ENCODE results near the gene ZBTB40. TPM values are rescaled to one million over a fixed set of nuclear protein-coding genes. Genes with fewer than 3 reads are reported as not detected.

Gene ZBTB40
- total and polyA plus RNA-seq, 9 of the 15 experiments (the other 6 are each of a cell fraction or from before 2014, with no cell fraction given): 2.6 to 26.0 (median 18.8) TPM

GRCh38 chr1:22537441-22538139, 85.9 kb downstream of the ZBTB40 start (continued):
- peak; percentile 42; the same call in 1 of the 2 replicates for TF ChIP-seq PKNOX1 (IDR thresholded peaks at IDR 0.05)
- TF ChIP-seq ZNF212 (CRISPR knock-in tag; IDR thresholded peaks at IDR 0.05): no peak

- H3K27ac ChIP-seq (ENCODE audit: extremely low read depth, low read depth, low read length): no peak overlapping the region
- peaks cover 9 to 61% of the 10 kb centered on the region in 2 experiments; a peak in 4 of 5 replicates for H3K27me3 ChIP-seq (ENCODE audit: control insufficient read depth in 2 of 2, insufficient read depth in 2 of 2, low read length in 2 of 2)
- peaks cover 7 to 11% of the 10 kb centered on the region in 2 experiments; a peak in 2 of 5 replicates for H3K4me1 ChIP-seq (replicated peaks in 1 of 2; ENCODE audit: control insufficient read depth in 2 of 2, insufficient read depth in 2 of 2, low read length in 2 of 2)
- H3K9me1 ChIP-seq (ENCODE audit: control insufficient read depth, insufficient read depth, low read length): no peaks in the 10 kb centered on the region
- no peak overlapping the region for H3K4me2 ChIP-seq (ENCODE audit: insufficient read depth, low read length)
- H3K9ac ChIP-seq (ENCODE audit: insufficient read depth in 1 of 2, low read depth in 2 of 2, low read length in 2 of 2): no peak overlapping the region
- POLR2A ChIA-PET: no interaction called here
- no peak for ATAC-seq
- DNase-seq (ENCODE audit: extremely low read depth in 1 of 4, low spot score in 3 of 4): no peak
- TF ChIP-seq CTCFL (IDR thresholded peaks at IDR 0.05; ENCODE audit: borderline replicate concordance, insufficient read depth, low read depth, low read length, poor library complexity, severe bottlenecking): no peak
- peaks cover 11% of the 10 kb centered on the region; the same call in 1 of the 2 replicates for H4K20me1 ChIP-seq (replicated peaks; ENCODE audit: control insufficient read depth, insufficient read depth, low read length)
- H3K9me3 ChIP-seq (replicated peaks; ENCODE audit: control insufficient read depth, insufficient read depth, low read depth, low read length): no peaks in the 10 kb centered on the region
- intact Hi-C loops (cut with micrococcal nuclease): loop anchor here (10.0 kb wide), 1 partner anchor 115 kb away; no protein-coding TSS in a partner anchor
- H2AFZ ChIP-seq (ENCODE audit: low read depth, low read length): no peak overlapping the region
- 27% methylated on average over 14 of the region's 16 CpGs for WGBS (ENCODE audit: insufficient coverage, low coverage, missing lambda C conversion rate)
- CTCF ChIA-PET (ENCODE audit: low intra/inter-chr PET ratio): no interaction called here
- FAIRE-seq: no peak
- no peaks in the 10 kb centered on the region for H3K79me2 ChIP-seq (ENCODE audit: control insufficient read depth, insufficient read depth, low read length)
- H3K4me3 ChIP-seq: no peak overlapping the region
- H3K36me3 ChIP-seq (ENCODE audit: control insufficient read depth, insufficient read depth, low read length): no peaks in the 10 kb centered on the region
- BruUV-seq (replicated peaks): no TSS peak
- in situ Hi-C loops (cut with MboI): no loop called here
These were observed 88.0 kb downstream of the ZBTB40 start for GRCh38 chr1:22539510-22540118.

Data from K562 (cell line).